Tibial artery (tissue), 4 donors: ENCODE data around the gene DNASE1L2.

Source experiments
- DNase-seq, 2 donors: peaks; one replicate each; pipeline ENCODE4 v3.0.0-alpha.2; 2019
- H3K27ac ChIP-seq, 2 donors: fragments of 200-600 bp; sonication (generic) in 1 of 2; 1 replicate in 1 of 2; 2 replicates in 1 of 2; pipeline ENCODE4 v1.5.1; 2018 to 2019; ENCODE audit warnings: mild to moderate bottlenecking in 1 of 2
- H3K27me3 ChIP-seq, 2 donors: fragments of 200-600 bp; sonication (generic) in 1 of 2; one replicate each; pipeline versions ENCODE4 v1.5.1 to v1.6.0; 2016 to 2019
- H3K36me3 ChIP-seq, 3 donors: fragments of 200-600 bp; sonication (generic) in 2 of 3; one replicate each; pipeline ENCODE4 v1.5.1; 2016 to 2019; ENCODE audit warnings: mild to moderate bottlenecking in 2 of 3
- H3K4me1 ChIP-seq, 4 donors: fragments of 200-600 bp; sonication (generic) in 2 of 4; 1 replicate in 3 of 4; 2 replicates in 1 of 4; pipeline ENCODE4 v1.5.1; 2016 to 2019
- H3K4me3 ChIP-seq, 2 donors: fragments of 200-600 bp; sonication (generic) in 1 of 2; 1 replicate in 1 of 2; 2 replicates in 1 of 2; pipeline ENCODE4 v1.5.1; 2018 to 2019; ENCODE audit warnings: mild to moderate bottlenecking in 2 of 2
- H3K9me3 ChIP-seq, 3 donors: fragments of 200-600 bp; sonication (generic) in 1 of 3; one replicate each; pipeline ENCODE4 v1.5.1; 2016 to 2019
- CTCF ChIP-seq, 2 experiments: fragments of 200-600 bp in 1 of 2; fragments of 450-650 bp in 1 of 2; IDR thresholded peaks; one replicate each; pipeline ENCODE4 v1.5.1; 2017 to 2019; ENCODE audit warnings: antibody characterized with exemption in 2 of 2, mild to moderate bottlenecking in 1 of 2, moderate library complexity in 1 of 2
- intact Hi-C: fragments of 100-400 bp; cut with DNase I; formaldehyde crosslinking; loops from one replicate; pipeline ENCODE4 v1.15.0; 2023; ENCODE audit warnings: low total_unique reads

DNASE1L2 gene

GRCh38 chr16:2233046-2233775, 3.0 kb upstream of the DNASE1L2 start:
- intact Hi-C loops: no loop called here

GRCh38 chr16:2233872-2234812, 2.1 kb upstream of the DNASE1L2 start:
- no peak overlapping the region for H3K27ac ChIP-seq
- no peak for DNase-seq
- no peak for TF ChIP-seq CTCF (IDR thresholded peaks at IDR 0.05)
- H3K9me3 ChIP-seq: no peaks in the 10 kb centered on the region
- peaks cover 7 to 21% (median 21%) of the 10 kb centered on the region in 4 donors for H3K4me1 ChIP-seq
- peaks cover 57 to 69% (median 67%) of the 10 kb centered on the region in 3 donors for H3K36me3 ChIP-seq
- intact Hi-C loops: no loop called here
- peaks cover 0 to 19% of the 10 kb centered on the region in 2 donors for H3K27me3 ChIP-seq
- no peak overlapping the region for H3K4me3 ChIP-seq

More at GRCh38 chr16:2233046-2233775, 3.0 kb upstream of the DNASE1L2 start:
- Histone ChIP-seq H3K27ac (no peak overlapping the region), H3K4me1 (peaks cover 7 to 21% (median 21%) of the 10 kb centered on the region in 4 donors), H3K36me3 (peaks cover 66 to 77% (median 76%) of the 10 kb centered on the region in 3 donors), H3K9me3 (no peaks in the 10 kb centered on the region), H3K4me3 (no peak overlapping the region), H3K27me3 (peaks cover 0 to 19% of the 10 kb centered on the region in 2 donors)
- no peak for TF ChIP-seq CTCF (IDR thresholded peaks at IDR 0.05)
- DNase-seq: no peak

GRCh38 chr16:2234813-2235170, 1.5 kb upstream of the DNASE1L2 start:
- H3K4me1 ChIP-seq: peaks cover 7 to 21% (median 21%) of the 10 kb centered on the region in 4 donors
- TF ChIP-seq CTCF (IDR thresholded peaks at IDR 0.05): no peak
- H3K9me3 ChIP-seq: no peaks in the 10 kb centered on the region
- DNase-seq: no peak
- peaks cover 0 to 19% of the 10 kb centered on the region in 2 donors for H3K27me3 ChIP-seq
- intact Hi-C loops: no loop called here
- H3K4me3 ChIP-seq: no peak overlapping the region
- peaks cover 51 to 69% (median 61%) of the 10 kb centered on the region in 3 donors for H3K36me3 ChIP-seq
- no peak overlapping the region for H3K27ac ChIP-seq

- intact Hi-C loops: no loop called here
- Histone ChIP-seq H3K36me3 (peaks cover 48 to 69% (median 56%) of the 10 kb centered on the region in 3 donors), H3K27me3 (peaks cover 0 to 19% of the 10 kb centered on the region in 2 donors), H3K4me1 (peaks cover 7 to 21% (median 21%) of the 10 kb centered on the region in 4 donors), H3K9me3 (no peaks in the 10 kb centered on the region), H3K27ac (no peak overlapping the region), H3K4me3 (no peak overlapping the region)
- TF ChIP-seq CTCF (IDR thresholded peaks at IDR 0.05): no peak
- no peak for DNase-seq
These were observed 1.0 kb upstream of the DNASE1L2 start for GRCh38 chr16:2235234-2235651.

- H3K9me3 ChIP-seq: no peaks in the 10 kb centered on the region
- DNase-seq: no peak
- peaks cover 0 to 19% of the 10 kb centered on the region in 2 donors for H3K27me3 ChIP-seq
- peaks cover 45 to 69% (median 50%) of the 10 kb centered on the region in 3 donors for H3K36me3 ChIP-seq
- intact Hi-C loops: no loop called here
- no peak overlapping the region for H3K4me3 ChIP-seq
- H3K4me1 ChIP-seq: peaks cover 7 to 21% (median 21%) of the 10 kb centered on the region in 4 donors
- no peak for TF ChIP-seq CTCF (IDR thresholded peaks at IDR 0.05)
- H3K27ac ChIP-seq: no peak overlapping the region
These were observed 428 bp upstream of the DNASE1L2 start for GRCh38 chr16:2235695-2236336.
